ENCODE results near the gene ZBTB5. TPM values are rescaled to one million over a fixed set of nuclear protein-coding genes. Genes with fewer than 3 reads are reported as not detected.
"Not testable (repeated sequence)": the region's sequence is repeated elsewhere in the genome, so short reads cannot be mapped to it uniquely, and the experiment has no call there.

Gene ZBTB5, protein sequence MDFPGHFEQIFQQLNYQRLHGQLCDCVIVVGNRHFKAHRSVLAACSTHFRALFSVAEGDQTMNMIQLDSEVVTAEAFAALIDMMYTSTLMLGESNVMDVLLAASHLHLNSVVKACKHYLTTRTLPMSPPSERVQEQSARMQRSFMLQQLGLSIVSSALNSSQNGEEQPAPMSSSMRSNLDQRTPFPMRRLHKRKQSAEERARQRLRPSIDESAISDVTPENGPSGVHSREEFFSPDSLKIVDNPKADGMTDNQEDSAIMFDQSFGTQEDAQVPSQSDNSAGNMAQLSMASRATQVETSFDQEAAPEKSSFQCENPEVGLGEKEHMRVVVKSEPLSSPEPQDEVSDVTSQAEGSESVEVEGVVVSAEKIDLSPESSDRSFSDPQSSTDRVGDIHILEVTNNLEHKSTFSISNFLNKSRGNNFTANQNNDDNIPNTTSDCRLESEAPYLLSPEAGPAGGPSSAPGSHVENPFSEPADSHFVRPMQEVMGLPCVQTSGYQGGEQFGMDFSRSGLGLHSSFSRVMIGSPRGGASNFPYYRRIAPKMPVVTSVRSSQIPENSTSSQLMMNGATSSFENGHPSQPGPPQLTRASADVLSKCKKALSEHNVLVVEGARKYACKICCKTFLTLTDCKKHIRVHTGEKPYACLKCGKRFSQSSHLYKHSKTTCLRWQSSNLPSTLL
- total RNA-seq = 13.1 and 14.4 TPM in 2 replicates

DNA sequence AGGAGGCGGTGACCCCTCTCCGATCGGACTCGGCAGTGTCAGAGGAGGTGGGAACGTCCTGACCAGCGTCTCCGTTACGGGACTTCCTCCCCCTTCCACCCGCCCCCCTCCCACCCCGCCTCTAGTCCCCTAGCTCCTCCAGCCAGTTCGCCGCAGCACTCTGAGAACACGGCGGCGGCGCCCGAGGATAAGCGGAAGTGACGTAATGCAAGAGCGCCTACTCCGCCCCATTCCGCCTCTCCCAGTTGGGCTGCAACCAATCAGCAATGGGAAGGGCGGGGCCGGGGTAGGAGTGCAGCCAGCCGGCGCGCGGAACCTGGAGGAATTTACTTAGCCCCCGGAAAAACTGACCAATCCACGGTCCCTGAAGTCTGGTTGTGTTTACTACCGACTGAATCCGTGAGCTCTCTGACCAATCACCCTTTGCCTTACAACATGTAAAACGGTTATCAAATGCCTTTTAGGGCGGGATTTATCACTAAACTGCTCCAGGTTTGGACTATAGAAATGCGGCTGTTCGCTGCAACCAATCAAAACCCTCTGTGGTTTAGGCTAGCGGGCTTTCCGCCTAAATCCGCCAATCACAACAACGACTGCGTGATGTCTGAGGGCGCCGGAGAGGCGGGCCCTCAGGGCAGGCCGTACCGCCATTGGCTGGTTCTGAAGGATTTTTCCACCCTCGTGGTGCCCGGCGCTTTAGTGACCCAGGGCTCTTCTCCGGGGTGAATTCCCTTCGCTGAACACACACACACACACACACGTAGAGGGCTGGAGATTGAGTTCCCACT lies at the start of gene ZBTB5:
ZBTB5 (minus strand) TSS at position 202 of the 788 bp plus-strand sequence. CDS start 22,899 bp downstream, outside the sequence.
- DNase-seq = peak; percentile 99

DNA sequence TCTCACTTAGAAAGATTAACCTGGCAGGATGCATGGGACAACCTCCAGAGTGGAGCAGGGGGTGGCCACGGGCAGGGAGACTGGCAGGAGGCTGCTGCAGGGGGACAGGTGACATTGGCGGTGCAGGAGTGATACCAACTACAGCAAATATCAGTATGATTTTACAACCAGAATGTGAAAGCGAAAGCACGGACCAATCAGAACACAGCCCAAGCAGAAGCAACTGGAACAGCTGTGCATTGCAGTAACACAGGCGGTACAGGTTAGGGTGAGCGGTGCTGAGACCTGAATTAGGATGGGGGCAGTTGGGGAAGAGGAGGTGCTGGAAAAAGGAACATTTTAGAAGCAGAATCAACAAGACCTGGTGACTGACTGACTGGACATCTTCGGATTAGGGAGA lies 49.7 kb upstream of the ZBTB5 start:
- DNase-seq = no peak

DNA sequence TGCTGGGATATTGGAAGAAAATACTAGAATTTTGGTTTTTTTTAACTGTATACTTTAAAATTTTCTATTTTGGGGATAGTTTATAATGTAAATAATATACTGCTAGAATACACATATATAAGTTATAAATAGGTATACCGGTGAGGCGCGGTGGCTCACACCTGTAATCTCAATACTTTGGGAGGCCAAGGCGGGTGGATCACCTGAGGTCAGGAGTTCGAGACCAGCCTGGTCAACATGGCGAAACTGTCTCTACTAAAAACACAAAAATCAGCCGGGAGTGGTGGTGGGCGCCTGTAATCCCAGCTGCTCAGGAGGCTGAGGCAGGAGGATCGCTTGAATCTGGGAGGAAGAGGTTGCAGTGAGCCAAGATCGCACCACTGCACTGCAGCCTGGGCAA lies 49.2 kb upstream of the ZBTB5 start:
- DNase-seq = not testable (repeated sequence)

DNA sequence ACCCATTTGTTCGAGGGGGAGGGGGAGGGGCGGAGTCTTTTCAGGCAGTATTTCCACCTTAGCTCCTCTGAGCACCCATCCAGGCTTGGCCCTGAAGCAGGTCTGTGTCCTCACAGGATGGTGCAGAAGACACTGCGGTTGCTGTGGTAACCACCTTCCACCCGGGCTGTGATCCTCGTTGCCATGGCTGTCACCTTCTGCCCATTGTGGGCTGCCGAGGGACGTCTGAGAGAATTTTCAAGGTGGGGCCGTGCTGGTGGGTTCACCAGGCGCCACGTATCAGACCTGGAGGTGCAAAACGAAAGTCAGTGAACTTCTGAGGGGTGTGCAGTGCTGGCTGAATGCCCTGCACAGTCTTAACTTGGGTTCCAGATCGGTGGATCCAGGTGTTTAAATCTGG lies 47.2 kb upstream of the ZBTB5 start:
- DNase-seq = no peak

DNA sequence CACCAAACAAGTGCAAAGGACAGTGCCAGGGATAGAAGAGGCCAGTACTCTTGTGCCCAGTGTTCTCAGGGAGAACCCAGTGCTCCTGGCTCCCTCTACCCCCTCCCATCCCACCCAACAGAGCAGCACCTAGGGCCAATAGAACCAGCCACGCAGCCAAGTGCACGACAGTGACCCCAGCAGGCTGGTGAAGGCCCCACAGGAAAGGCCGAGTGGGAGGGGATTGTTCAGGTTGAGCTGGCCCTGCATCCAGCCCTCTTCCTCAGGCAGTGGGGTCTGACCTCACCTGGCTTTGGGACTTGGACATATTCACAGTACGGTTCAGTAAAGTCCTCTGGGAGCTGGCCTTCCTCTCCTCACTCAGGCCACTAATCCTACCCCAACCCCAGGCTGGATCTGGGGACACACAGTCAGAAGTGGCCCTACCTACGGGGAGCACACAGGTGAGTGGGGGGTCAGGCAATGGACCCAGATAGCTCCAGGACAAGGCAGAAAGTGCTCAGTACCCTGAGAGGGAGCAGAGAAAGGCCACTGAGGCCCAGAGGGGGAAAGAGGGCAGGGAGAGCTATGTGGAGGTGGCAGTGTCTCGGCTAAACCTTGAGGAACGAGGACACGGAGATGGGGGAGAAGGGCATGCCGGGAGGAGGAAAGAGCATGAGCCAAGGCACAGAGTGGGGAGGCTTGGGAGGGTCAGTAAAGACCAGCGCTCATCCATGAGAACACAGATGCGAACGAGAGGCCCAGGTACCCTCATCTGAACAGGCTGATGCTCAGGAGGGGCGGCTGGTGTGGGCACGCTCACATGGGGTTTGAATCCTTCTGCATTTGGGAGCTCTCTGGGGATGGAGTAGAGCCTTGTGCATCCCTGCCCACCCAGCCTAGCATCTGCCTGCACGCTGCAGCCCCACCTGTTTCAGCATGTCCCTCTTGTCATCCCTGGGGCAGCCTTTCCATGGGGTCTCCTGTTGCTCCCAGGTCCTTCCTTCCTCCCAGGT lies 46.1 kb upstream of the ZBTB5 start:
- DNase-seq = peak; percentile 28

DNA sequence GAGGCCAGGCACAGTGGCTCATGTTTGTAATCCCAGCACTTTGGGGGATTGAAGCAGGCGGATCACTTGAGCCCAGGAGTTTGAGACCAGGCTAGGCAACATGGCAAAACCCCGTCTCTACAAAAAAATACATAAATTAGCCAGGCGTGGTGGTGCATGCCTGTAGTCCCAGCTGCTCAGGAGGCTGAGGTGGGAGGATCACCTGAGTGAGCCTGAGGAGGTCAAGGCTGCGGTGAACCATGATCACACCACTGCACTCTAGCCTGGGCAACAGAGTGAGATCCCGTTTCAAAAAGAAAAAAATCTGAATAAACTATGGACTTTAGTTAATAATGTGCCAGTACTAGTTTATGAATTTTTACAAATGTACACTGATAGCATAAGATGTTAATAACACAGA lies 44.8 kb upstream of the ZBTB5 start:
- DNase-seq = not testable (repeated sequence)

DNA sequence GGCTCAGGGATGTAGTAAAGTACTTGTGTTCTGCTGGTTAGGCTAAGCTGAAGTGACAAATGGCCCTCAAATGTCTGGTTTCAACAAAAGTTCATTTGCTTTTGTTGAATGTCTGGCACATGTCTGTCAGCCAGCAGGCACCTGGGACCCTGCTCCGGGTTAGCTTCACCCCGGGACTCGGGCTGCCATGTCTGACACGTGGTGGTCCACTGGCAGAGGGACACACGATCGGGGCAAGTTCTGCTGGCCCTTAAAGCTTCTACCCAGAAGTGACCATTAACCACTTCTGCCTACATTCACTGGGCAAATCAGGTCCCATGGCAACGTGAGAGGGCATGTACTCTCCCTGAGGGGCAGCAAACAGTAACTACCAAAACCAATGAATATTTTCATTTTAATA lies 44.3 kb upstream of the ZBTB5 start:
- no peak for DNase-seq

DNA sequence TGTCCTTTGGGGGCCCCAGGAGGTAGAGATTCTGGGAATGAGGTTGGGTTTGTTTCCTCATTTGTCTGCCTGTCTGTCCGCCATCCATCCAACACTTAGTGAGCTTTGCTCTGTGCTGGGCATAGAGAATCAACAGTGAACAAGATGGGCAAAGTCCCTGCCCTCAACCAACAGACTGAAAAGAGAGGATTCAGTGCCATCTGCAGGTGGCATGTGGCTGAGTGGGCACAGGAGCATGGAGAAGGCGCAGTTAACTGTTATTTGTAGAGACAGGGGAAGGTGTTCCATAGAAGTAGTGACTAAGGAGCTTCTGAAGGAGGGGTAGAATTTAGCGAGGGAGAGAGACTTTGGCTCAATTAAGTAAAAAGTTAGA lies 43.6 kb upstream of the ZBTB5 start:
- DNase-seq = no peak

DNA sequence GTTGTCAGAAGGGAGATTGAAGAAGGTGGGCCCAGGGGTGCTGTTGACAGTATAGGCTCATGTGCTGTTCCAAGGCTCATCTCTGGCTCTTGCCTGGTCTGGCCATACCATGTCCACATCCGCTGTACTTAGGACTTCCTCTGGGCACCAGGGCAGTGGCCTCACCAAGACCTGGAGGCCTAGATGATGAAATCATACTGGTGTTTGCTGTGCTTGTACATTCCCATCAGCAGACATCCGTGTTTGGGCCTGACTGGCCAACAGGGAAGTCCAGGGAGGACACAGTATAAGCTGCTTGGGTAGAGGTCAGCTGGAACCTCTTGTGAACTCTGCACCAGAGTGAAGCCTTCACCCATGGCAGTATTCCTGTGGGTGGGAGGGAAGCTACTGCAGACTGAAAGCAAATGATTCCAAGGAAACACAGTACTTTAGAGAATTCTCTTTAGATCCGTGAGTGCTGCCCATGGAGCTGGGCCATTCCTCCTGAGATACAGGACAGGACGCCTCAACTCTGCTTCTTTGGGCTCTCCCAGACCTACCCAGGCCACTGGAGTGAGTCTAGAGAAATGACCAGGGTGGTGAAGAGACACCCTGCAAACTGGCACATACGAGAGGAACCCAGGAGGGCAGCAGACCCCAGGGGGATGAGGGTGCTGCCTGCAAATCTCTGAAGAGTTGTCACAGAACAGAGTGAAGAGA lies 43.0 kb upstream of the ZBTB5 start:
- DNase-seq = no peak

DNA sequence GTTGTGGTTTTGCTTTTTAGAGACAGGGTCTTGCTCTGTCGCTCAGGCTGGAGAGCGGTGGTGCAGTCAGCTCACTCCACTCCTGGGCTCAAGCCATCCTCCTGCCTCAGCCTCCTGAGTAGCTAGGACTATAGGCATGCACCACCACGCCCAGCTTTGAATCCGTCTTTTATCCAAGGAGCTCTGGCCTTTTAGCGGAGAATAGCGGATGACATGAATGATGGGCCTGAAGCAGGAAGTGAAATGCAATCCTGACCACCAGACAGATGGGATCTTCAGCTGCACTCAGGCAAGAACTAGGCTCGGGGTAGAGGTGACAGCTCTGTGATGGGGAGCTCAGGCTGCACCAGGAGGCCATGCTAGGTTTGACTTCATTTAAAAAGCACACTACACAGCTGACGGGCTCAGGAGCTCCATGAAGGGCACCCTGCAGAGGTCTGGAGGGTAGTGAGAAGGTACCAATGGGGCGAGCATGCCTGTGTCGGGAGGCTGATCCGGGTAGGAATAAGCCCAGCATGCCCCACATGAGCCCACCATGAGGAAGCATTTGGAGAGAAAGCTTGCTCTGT lies 42.4 kb upstream of the ZBTB5 start:
- DNase-seq = no peak

DNA sequence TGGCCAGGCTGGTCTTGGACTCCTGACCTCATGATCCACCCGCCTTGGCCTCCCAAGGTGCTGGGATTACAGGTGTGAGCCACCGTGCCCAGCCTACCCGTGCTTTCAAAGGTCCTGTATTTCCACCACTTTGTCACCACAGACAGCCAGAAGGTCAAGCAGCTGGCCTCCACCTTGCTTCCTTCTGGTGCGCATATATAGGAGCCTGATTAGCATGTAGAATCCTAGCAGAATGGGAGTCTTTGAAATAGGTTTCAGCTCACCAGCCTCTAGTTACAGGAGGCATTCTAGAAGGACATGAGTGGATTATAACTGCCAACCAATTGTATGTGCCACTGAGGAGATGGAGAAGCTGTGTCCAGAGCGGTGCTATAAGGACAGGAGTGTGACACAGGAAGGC lies 39.4 kb upstream of the ZBTB5 start:
- no peak for DNase-seq

DNA sequence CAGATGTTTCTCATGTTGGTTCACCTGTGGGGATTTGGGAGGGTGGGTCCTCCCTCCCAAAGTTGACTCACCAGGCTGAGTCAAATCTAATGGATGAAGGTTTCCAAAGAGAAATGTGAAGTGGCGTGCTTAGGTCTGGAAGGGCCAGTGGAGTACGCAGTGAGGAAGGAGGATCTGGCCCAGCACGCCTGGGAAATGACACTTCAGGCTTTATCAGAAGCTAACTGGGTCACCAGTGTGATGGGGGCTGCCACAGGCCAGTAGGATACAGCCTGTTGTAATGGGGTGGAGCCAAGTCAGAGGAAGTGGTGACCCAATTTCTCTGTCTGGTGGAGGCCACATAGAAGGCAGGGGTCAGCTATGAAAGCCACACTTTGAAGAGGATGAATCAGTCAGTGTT lies 38.5 kb upstream of the ZBTB5 start:
- no peak for DNase-seq

DNA sequence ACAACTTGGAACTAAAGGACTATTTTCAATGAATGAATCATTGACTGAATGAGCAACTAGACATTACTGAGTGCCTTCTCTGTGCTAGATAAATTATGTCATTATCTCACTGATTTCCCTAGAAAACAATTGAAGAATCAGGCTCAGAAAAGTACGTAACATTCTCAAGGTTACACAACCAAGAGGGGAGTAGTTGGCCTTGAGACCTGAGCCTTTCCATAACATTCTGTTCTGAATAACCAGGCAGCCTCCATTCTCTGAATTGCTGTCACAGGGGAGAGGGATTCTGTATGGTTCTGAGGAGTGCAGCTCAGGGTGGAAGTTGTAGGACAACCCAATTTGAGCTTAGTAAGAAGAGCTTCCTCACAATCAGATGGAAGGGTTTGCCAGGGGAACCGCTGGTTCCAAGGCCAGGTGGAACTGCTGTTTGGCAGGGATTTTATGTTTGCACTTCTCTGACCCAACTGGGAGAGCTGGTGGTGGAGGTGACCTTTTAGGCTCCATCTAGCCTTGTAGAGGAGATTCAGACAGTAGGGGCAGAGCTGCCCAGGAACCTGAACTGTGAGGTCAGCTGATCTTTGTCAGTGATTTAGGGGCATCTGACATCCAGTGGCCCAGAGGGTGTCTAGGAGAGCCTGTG lies 36.8 kb upstream of the ZBTB5 start:
- no peak for DNase-seq

DNA sequence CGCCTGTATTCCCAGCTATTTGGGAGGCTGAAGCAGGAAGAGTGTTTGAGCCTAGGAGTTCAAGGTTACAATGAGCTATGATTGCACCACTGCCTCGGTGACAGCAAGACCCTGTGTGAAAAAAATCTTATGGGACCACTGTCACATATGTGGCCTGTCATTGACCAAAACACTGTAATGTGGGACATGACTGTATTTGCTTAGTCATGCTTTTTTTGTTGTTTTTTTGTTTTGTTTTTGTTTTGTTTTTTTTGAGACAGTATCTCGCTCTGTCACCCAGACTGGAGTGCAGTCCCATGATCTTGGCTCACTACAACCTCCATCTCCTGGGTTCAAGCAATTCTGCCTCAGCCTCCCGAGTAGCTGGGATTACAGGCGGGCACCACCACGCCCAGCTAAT lies 34.0 kb upstream of the ZBTB5 start:
- no peak for DNase-seq

DNA sequence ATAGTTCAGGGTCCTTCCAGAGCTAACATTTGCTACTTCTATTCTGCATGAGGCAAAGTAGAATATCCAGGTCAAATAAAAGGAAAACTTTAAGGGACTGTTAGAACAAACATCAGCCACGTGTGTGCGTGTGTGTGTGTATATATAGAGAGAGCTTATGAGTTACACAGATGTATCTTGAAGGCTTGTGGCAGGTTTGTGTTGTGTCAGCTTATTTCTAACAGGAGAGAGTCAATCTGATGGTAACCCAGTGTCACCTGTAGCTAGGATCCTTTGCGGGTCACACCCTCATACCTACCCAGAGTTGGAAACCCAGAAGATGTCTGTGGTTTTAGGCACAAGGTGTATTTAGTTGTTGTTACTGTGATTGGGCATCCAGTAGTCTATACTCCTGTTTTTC lies 33.2 kb upstream of the ZBTB5 start:
- no peak for DNase-seq

DNA sequence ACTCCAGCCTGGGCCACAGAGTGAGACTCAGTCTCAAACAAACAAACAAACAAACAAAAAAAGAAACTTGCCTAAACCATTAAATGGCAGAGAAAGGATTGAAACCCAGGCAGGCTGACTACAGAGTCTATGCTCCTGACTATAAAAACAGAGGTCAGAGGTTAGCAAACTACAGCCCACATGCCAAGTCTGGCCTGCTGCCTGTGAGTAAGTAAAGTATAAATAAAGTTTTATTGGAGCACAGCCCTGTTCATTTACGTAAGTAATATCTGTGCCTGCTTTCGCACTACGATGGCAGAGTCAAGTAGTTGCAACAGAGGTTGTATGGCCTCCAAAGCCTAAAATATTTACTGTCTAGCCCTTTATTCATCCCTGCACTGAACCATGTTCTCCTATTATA lies 32.1 kb upstream of the ZBTB5 start:
- no peak for DNase-seq

DNA sequence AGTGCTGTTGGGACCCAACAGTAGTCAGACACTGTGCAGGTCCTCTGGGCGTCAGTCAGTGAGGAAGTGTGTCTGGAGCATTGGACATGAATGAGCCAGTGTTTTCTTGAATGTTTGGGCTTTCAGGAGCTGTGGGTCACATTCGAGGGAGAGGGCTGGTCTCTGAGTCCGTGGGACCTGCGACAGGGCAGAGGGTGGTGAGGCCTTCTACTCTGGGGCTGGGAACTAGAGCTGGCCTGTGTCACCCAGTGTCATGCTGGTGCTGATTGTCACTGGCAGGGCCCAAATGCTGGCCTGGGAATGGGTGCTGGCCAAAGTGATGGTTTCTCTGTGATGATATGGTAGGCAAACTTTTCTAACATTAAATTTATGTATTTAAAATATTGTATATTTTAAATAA lies 30.8 kb upstream of the ZBTB5 start:
- no peak for DNase-seq

DNA sequence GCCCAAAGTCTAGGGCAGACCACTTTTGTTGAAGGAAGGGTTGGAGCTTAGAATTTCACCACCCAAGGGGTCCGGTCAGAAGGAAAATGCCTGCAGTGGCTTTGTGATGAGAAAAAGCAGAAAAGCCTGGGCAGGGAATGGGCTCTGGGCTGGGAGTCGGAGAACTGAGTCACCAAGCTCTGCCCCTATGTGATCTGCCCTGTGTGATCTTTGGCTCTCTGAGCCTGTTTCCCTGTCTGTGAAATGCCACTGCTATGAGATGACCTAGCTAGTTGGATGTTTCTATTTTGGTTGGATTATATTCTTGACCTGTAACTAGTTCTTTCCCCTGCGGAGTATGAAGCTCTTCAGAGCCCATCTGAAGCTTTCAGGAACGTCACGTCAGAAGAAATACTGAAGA lies 30.3 kb upstream of the ZBTB5 start:
- DNase-seq = no peak

DNA sequence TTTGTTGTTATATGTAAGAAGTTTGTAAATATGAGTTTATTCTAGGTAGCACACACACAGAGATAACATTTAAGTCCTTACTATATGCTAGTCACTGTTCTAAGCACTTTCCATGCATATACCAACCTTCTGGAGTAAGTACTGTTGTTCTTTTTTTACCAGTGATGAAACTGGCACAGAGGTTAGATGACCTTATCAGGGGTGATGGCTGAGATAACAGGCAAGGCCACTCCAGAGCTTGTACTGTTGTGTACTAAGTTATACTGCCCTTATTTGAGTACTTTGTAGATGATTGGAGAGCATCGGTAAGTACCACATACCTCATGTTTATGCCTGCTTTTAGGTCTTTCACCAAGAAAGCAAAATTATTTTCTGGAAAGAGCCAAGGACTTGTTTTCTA lies 26.7 kb upstream of the ZBTB5 start:
- DNase-seq = no peak

DNA sequence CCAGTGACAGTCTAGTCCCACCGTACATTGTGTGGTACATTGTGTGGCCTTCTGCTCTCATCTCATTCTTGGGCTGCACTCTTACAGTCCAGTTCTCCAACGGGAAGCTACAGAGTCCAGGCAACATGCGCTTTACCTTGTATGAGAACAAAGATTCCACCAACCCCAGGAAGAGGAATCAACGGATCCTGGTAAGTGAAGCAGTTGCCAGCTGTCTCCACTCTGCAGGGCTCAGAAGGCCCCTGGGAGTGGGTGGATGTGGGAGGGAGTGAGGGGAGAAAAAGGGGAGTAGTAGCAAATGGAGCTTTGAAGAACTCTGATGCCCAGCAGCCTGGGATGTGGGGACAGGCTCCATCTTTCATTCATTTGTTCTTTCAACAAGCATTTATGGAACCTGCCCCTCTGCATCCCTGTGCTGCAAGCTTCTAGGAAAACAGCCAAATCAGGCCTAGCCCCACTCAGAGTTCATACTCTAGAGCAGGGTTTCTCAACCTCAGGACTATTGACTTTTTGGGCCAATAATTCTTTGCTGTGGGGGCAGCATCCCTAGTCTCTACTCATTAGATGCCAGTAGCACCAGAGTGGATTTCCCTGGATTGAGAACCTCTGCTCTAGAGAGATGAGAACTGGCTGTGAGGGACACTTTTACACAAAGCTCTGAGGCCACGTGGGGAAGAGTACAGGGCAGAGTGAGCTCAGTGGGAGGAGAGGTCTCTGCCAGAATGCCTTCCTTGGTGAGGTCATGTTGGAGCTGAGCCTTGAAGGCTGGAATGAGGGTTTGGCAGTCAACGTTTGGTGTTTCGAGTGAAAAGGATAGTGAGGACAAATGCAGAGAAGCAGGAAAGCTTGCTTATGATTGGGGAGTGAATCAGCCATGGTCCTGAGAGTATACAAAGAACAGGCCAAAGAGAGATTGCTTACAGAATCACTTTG lies 21.6 kb upstream of the ZBTB5 start:
- DNase-seq = peak; percentile 32
